GM23338 (cell line): ENCODE results near the gene ATP1A3. TPM values are rescaled to one million over a fixed set of nuclear protein-coding genes. Genes with fewer than 3 reads are reported as not detected.

Experiments used
- ATAC-seq: fragments of 200-7000 bp; cut with Tn5 transposase; 3 replicates; pipeline ENCODE4 v1.9.1; 2020
- DNase-seq: peaks from one replicate; pipeline ENCODE4 v3.0.0-alpha.2; 2015; ENCODE audit warnings: low spot score
- H2AFZ ChIP-seq: fragments of 200-600 bp; sonication (generic); 2 replicates; pipeline ENCODE4 v1.8.0; 2016; ENCODE audit warnings: antibody characterized with exemption, mild to moderate bottlenecking, moderate library complexity
- H3F3A ChIP-seq: fragments of 200-600 bp; sonication (generic); replicated peaks from 2 replicates; pipeline ENCODE4 v1.8.0; 2017; ENCODE audit warnings: antibody characterized with exemption, mixed run types, low read depth
- H3K27ac ChIP-seq: fragments of 200-600 bp; sonication (generic); 2 replicates; pipeline ENCODE4 v1.6.1; 2016; ENCODE audit warnings: low read depth
- H3K27me3 ChIP-seq: fragments of 200-600 bp; sonication (generic); 2 replicates; pipeline ENCODE4 v1.8.0; 2016; ENCODE audit warnings: mild to moderate bottlenecking, mixed run types, moderate library complexity; ENCODE audit not compliant: insufficient read depth
- H3K36me3 ChIP-seq: fragments of 200-600 bp; sonication (generic); 2 replicates; pipeline ENCODE4 v1.8.0; 2016; ENCODE audit warnings: mild to moderate bottlenecking; ENCODE audit not compliant: insufficient read depth
- H3K4me1 ChIP-seq: fragments of 200-600 bp; sonication (generic); 2 replicates; pipeline ENCODE4 v1.8.0; 2016; ENCODE audit warnings: mild to moderate bottlenecking, moderate library complexity; ENCODE audit not compliant: insufficient read depth
- H3K4me2 ChIP-seq: fragments of 200-600 bp; sonication (generic); 2 replicates; pipeline ENCODE4 v1.7.1; 2017; ENCODE audit warnings: mixed run types
- H3K4me3 ChIP-seq: fragments of 200-600 bp; sonication (generic); 2 replicates; pipeline ENCODE4 v1.6.1; 2016; ENCODE audit warnings: mixed run types
- H3K79me2 ChIP-seq: fragments of 200-600 bp; sonication (generic); replicated peaks from 2 replicates; pipeline ENCODE4 v1.8.0; 2017; ENCODE audit warnings: mild to moderate bottlenecking; ENCODE audit not compliant: insufficient read depth
- H3K9me2 ChIP-seq: fragments of 200-600 bp; sonication (generic); 2 replicates; pipeline ENCODE4 v1.8.0; 2017; ENCODE audit not compliant: insufficient read depth
- H4K20me1 ChIP-seq: fragments of 200-600 bp; sonication (generic); replicated peaks from 2 replicates; pipeline ENCODE4 v1.8.0; 2017; ENCODE audit warnings: mild to moderate bottlenecking; ENCODE audit not compliant: insufficient read depth
- H3K27ac Mint-ChIP-seq: 2 replicates; pipeline ENCODE4 v1.8.0; 2020; ENCODE audit warnings: inconsistent platforms, mild to moderate bottlenecking, moderate library complexity, mixed read lengths
- H3K27me3 Mint-ChIP-seq: 3 replicates; pipeline ENCODE4 v1.8.0; 2022; ENCODE audit warnings: low read depth, mild to moderate bottlenecking, moderate library complexity, mixed read lengths, inconsistent platforms; ENCODE audit not compliant: insufficient read depth, poor library complexity
- H3K36me3 Mint-ChIP-seq: 3 replicates; pipeline ENCODE4 v1.8.0; 2021; ENCODE audit warnings: low read depth, mild to moderate bottlenecking, inconsistent platforms, moderate library complexity, mixed read lengths
- H3K4me1 Mint-ChIP-seq: 3 replicates; pipeline ENCODE4 v1.8.0; 2020; ENCODE audit warnings: mild to moderate bottlenecking, inconsistent platforms, mixed read lengths
- H3K4me3 Mint-ChIP-seq: 3 replicates; pipeline ENCODE4 v1.8.0; 2021; ENCODE audit warnings: moderate library complexity, mild to moderate bottlenecking, inconsistent platforms, mixed read lengths
- H3K9me3 Mint-ChIP-seq: 3 replicates; pipeline ENCODE4 v1.8.0; 2020; ENCODE audit warnings: moderate library complexity, mild to moderate bottlenecking, inconsistent platforms, mixed read lengths
- CTCF ChIP-seq, 2 experiments: fragments of 200-600 bp in 1 of 2; sonication (generic) in 1 of 2; conservative IDR thresholded peaks; 2 replicates each; pipeline versions ENCODE4 v1.5.1 to v1.6.1; 2016 to 2017; ENCODE audit warnings: antibody characterized with exemption in 2 of 2, low read depth in 2 of 2, mild to moderate bottlenecking in 2 of 2, moderate library complexity in 1 of 2
- EZH2 ChIP-seq: fragments of 200-600 bp; sonication (generic); IDR thresholded peaks from one replicate; pipeline ENCODE4 v1.8.0; 2017; ENCODE audit warnings: antibody characterized with exemption, mild to moderate bottlenecking, low read depth; ENCODE audit not compliant: unreplicated experiment
- EZH2phosphoT487 ChIP-seq: fragments of 200-600 bp; sonication (generic); IDR thresholded peaks from one replicate; pipeline ENCODE4 v1.8.1; 2018; ENCODE audit warnings: antibody characterized with exemption; ENCODE audit not compliant: unreplicated experiment
- JUNB ChIP-seq: IDR thresholded peaks from one replicate; pipeline ENCODE4 v1.6.1; 2016; ENCODE audit warnings: antibody characterized with exemption; ENCODE audit not compliant: unreplicated experiment
- NANOG ChIP-seq: IDR thresholded peaks from 2 replicates; pipeline ENCODE4 v1.6.1; 2016; ENCODE audit warnings: antibody characterized with exemption, borderline replicate concordance
- POLR2AphosphoS5 ChIP-seq: IDR thresholded peaks from 2 replicates; pipeline ENCODE4 v1.6.1; 2016; ENCODE audit warnings: antibody characterized with exemption, low read depth
- STAT1 ChIP-seq: IDR thresholded peaks from one replicate; pipeline ENCODE4 v1.6.1; 2016; ENCODE audit warnings: antibody characterized with exemption; ENCODE audit not compliant: unreplicated experiment
- ZNF114 ChIP-seq: fragments of 250-450 bp; sonication (Bioruptor Pico); IDR thresholded peaks from 2 replicates; pipeline ENCODE4 v1.5.0; 2020; ENCODE audit warnings: mild to moderate bottlenecking, moderate library complexity
- ZNF331 ChIP-seq: fragments of 250-450 bp; sonication (Bioruptor Pico); IDR thresholded peaks from 2 replicates; pipeline ENCODE4 v1.5.0; 2020; ENCODE audit warnings: low read depth, mild to moderate bottlenecking, moderate library complexity
- ZNF462 ChIP-seq: fragments of 250-450 bp; sonication (Bioruptor Pico); IDR thresholded peaks from 2 replicates; pipeline ENCODE4 v1.5.0; 2020; ENCODE audit warnings: mild to moderate bottlenecking, moderate library complexity
- polyA plus RNA-seq: library from polyadenylated mRNA; unstranded; fragments of >200 nt; fragmentation: Nextera tagmentation; extraction: Ambion mirVana; gene quantifications from 2 replicates; pipeline ENCODE4 v1.2.1, GENCODE V29; 2016
- total RNA-seq: library from RNA; depleted of rRNA; stranded (reverse); fragments of >200 nt; shearing (Covaris generic); gene quantifications from 2 replicates; pipeline ENCODE4 v1.2.3, GENCODE V29; 2014
- TF ChIP-seq, protein P1 (sequence below): IDR thresholded peaks from one replicate; pipeline ENCODE4 v1.6.1; 2018; ENCODE audit warnings: antibody characterized with exemption; ENCODE audit not compliant: unreplicated experiment

The ATP1A3 gene
- total and polyA plus RNA-seq, 2 experiments from 2014 or later, result 11.5 to 37.3 TPM

- Mint-ChIP-seq H3K27me3 (peaks cover 4% of the 10 kb centered on the region), H3K4me1 (no peaks in the 10 kb centered on the region), H3K36me3 (peaks cover 27% of the 10 kb centered on the region), H3K9me3 (no peaks in the 10 kb centered on the region), H3K4me3 (no peak overlapping the region), H3K27ac (no peak overlapping the region)
- TF ChIP-seq, protein P1, sequence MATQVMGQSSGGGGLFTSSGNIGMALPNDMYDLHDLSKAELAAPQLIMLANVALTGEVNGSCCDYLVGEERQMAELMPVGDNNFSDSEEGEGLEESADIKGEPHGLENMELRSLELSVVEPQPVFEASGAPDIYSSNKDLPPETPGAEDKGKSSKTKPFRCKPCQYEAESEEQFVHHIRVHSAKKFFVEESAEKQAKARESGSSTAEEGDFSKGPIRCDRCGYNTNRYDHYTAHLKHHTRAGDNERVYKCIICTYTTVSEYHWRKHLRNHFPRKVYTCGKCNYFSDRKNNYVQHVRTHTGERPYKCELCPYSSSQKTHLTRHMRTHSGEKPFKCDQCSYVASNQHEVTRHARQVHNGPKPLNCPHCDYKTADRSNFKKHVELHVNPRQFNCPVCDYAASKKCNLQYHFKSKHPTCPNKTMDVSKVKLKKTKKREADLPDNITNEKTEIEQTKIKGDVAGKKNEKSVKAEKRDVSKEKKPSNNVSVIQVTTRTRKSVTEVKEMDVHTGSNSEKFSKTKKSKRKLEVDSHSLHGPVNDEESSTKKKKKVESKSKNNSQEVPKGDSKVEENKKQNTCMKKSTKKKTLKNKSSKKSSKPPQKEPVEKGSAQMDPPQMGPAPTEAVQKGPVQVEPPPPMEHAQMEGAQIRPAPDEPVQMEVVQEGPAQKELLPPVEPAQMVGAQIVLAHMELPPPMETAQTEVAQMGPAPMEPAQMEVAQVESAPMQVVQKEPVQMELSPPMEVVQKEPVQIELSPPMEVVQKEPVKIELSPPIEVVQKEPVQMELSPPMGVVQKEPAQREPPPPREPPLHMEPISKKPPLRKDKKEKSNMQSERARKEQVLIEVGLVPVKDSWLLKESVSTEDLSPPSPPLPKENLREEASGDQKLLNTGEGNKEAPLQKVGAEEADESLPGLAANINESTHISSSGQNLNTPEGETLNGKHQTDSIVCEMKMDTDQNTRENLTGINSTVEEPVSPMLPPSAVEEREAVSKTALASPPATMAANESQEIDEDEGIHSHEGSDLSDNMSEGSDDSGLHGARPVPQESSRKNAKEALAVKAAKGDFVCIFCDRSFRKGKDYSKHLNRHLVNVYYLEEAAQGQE, result no peak
- TF ChIP-seq NANOG, result no peak
- TF ChIP-seq CTCF (conservative IDR thresholded peaks at IDR 0.05; ENCODE audit: low read depth in 2 of 2), result no peak
- no peak for TF ChIP-seq STAT1
- no peak for TF ChIP-seq POLR2AphosphoS5
- no peak for TF ChIP-seq EZH2
- no peak for TF ChIP-seq ZNF462 (CRISPR knock-in tag)
- TF ChIP-seq ZNF331 (CRISPR knock-in tag), result no peak
- no peak for TF ChIP-seq JUNB
- no peak for TF ChIP-seq EZH2phosphoT487
- no peak for TF ChIP-seq ZNF114 (CRISPR knock-in tag)
- H3K4me3 ChIP-seq, result no peak overlapping the region
- H3K4me2 ChIP-seq, result no peak overlapping the region
- no peaks in the 10 kb centered on the region for H3K79me2 ChIP-seq
- no peak for ATAC-seq
- DNase-seq, result no peak
- H3F3A ChIP-seq, result 0 out of 2 replicates have a peak, but pooled peaks cover 3% of the 10 kb centered on the region
- no peaks in the 10 kb centered on the region for H3K4me1 ChIP-seq
- 0 out of 2 replicates have a peak, but pooled peaks cover 3% of the 10 kb centered on the region for H3K36me3 ChIP-seq
- H3K27me3 ChIP-seq, result no peaks in the 10 kb centered on the region
- no peaks in the 10 kb centered on the region for H3K9me2 ChIP-seq
- peaks cover 3% of the 10 kb centered on the region; the same call in 1 of the 2 replicates for H4K20me1 ChIP-seq
- H3K27ac ChIP-seq, result no peak overlapping the region
- H2AFZ ChIP-seq, result no peak overlapping the region
Measured at GRCh38 chr19:41984961-41985360, 9.1 kb downstream of the ATP1A3 start.
